NCI-H2107 treated with DMSO at 0.1 percent for 48 hours (cell line): ENCODE data around the gene SCAPER.

ENCODE experiments used
- DNase-seq: peaks from one replicate; lab custom pipeline; 2025; ENCODE audit not compliant: unreplicated experiment; lab: John Stamatoyannopoulos, UW

Gene SCAPER

GRCh38 chr15:76343313-76343996, 561.7 kb downstream of the SCAPER start:
- no peak for DNase-seq

- DNase-seq, result no peak
Observed at GRCh38 chr15:76342382-76343201, 562.5 kb downstream of the SCAPER start.

GRCh38 chr15:76342058-76342381, 563.1 kb downstream of the SCAPER start:
- DNase-seq, result no peak

GRCh38 chr15:76341366-76342057, 563.6 kb downstream of the SCAPER start:
- no peak for DNase-seq

- DNase-seq, result no peak
Observed at GRCh38 chr15:76340803-76341365, 564.3 kb downstream of the SCAPER start.

GRCh38 chr15:76340198-76340802, 564.8 kb downstream of the SCAPER start:
- no peak for DNase-seq

- no peak for DNase-seq
Observed at GRCh38 chr15:76339305-76340197, 565.6 kb downstream of the SCAPER start.

- no peak for DNase-seq
Observed at GRCh38 chr15:76338486-76339304, 566.4 kb downstream of the SCAPER start.

GRCh38 chr15:76337696-76338485, 567.2 kb downstream of the SCAPER start:
- no peak for DNase-seq

GRCh38 chr15:76337059-76337695, 568.0 kb downstream of the SCAPER start:
- no peak for DNase-seq

- DNase-seq, result no peak
Observed at GRCh38 chr15:76336254-76337058, 568.7 kb downstream of the SCAPER start, which contains the start of gene ISL2. Gene ISL2, plus strand, starts transcription at chr15:76336773. Its CDS starts 111 bp downstream, at chr15:76336884.

GRCh38 chr15:76335307-76336253, 569.6 kb downstream of the SCAPER start:
- no peak for DNase-seq

GRCh38 chr15:76334438-76335306, 570.5 kb downstream of the SCAPER start:
- no peak for DNase-seq

GRCh38 chr15:76333720-76334437, 571.3 kb downstream of the SCAPER start:
- DNase-seq, result no peak
